HFF-Myc (cell line): ENCODE results near the gene CTDSPL2.

ENCODE experiments used
- DNase-seq: peaks from one replicate; pipeline ENCODE4 v3.0.0-alpha.2; 2011; ENCODE audit warnings: low read depth; ENCODE audit errors: extremely low read depth
- H3K4me3 ChIP-seq: replicated peaks from 2 replicates; pipeline ENCODE4 v1.5.1; 2011; ENCODE audit warnings: low read depth, mild to moderate bottlenecking, control low read depth, low read length
- CTCF ChIP-seq: IDR thresholded peaks from 2 replicates; pipeline ENCODE4 v1.5.1; 2012; ENCODE audit warnings: mild to moderate bottlenecking, low read depth, low read length, control low read depth; ENCODE audit errors: missing control alignments

The CTDSPL2 gene

GRCh38 chr15:44426975-44427755 is at the start of gene CTDSPL2:
Gene CTDSPL2 (plus strand): TSS chr15:44427629. CDS start chr15:44459015, 31,386 bp downstream.
- peak; percentile 96 for DNase-seq
- peak; percentile 34 for TF ChIP-seq CTCF
- peak within 1 kb of the TSS; percentile 99 for H3K4me3 ChIP-seq

GRCh38 chr15:44381236-44381635 is 46.2 kb upstream of the CTDSPL2 start:
- DNase-seq: no peak
- TF ChIP-seq CTCF: no peak
- H3K4me3 ChIP-seq: no peak overlapping the region

- DNase-seq: no peak
- no peak for TF ChIP-seq CTCF
- H3K4me3 ChIP-seq: no peak overlapping the region
Measured at GRCh38 chr15:44385344-44385942, 42.0 kb upstream of the CTDSPL2 start.

GRCh38 chr15:44394062-44394461 is 33.4 kb upstream of the CTDSPL2 start:
- no peak for TF ChIP-seq CTCF
- DNase-seq: no peak
- H3K4me3 ChIP-seq: no peak overlapping the region

- DNase-seq: no peak
- no peak for TF ChIP-seq CTCF
- no peak overlapping the region for H3K4me3 ChIP-seq
Measured at GRCh38 chr15:44394562-44394961, 32.9 kb upstream of the CTDSPL2 start.

- DNase-seq: no peak
- no peak overlapping the region for H3K4me3 ChIP-seq
- no peak for TF ChIP-seq CTCF
Measured at GRCh38 chr15:44397869-44398268, 29.6 kb upstream of the CTDSPL2 start.

GRCh38 chr15:44414001-44414400 is 13.4 kb upstream of the CTDSPL2 start:
- DNase-seq: no peak
- no peak overlapping the region for H3K4me3 ChIP-seq
- TF ChIP-seq CTCF: no peak
